Measurements from ENCODE around the gene CSF2RB. TPM values are rescaled to one million over a fixed set of nuclear protein-coding genes. Genes with fewer than 3 reads are reported as not detected.

Gene CSF2RB
- total and polyA plus RNA-seq, 9 donors: 0.53 to 2.3 (median 1.8) TPM

GRCh38 chr22:36874736-36875135 lies 38.7 kb upstream of the CSF2RB start:
- Histone ChIP-seq H3K4me1 (ENCODE audit: insufficient read depth) (no peaks in the 10 kb centered on the region), H3K27ac (no peak overlapping the region)

DNA sequence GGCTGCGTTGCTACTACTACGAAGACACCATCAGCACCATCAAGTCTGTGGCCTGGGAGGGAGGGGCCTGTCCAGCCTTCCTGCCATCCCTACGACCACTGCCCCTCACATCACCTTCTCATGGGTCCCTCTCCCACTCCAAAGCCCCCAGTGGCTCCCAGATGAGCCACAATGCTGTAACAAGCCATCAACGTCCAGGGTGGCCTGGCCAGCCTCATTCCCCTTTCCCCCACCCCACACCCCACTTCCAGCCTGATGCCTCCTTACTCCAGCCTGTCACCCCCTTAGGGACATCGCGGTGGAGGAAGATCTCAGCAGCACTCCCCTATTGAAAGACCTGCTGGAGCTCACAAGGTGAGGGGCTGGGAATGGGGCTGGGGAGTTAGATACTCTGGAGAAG lies 37.7 kb upstream of the CSF2RB start:
- 83 to 84% (median 84%) methylated on average over 6 of the region's 6 CpGs for WGBS, 3 donors
- no peak for TF ChIP-seq EP300 (IDR thresholded peaks at IDR 0.05)
- no peak for TF ChIP-seq CTCF (IDR thresholded peaks at IDR 0.05)
- TF ChIP-seq POLR2A (IDR thresholded peaks at IDR 0.05): no peak
- DNase-seq: no peak
- Histone ChIP-seq H3K9me3 (no peaks in the 10 kb centered on the region), H3K4me1 (ENCODE audit: insufficient read depth) (no peaks in the 10 kb centered on the region), H3K27ac (no peak overlapping the region), H3K27me3 (no peaks in the 10 kb centered on the region), H3K4me3 (no peak overlapping the region), H3K36me3 (no peaks in the 10 kb centered on the region)
- intact Hi-C loops (cut with DNase I): no loop called here

More at GRCh38 chr22:36874736-36875135, 38.7 kb upstream of the CSF2RB start:
- no peaks in the 10 kb centered on the region for H3K9me3 ChIP-seq
- no peak for DNase-seq
- H3K36me3 ChIP-seq: no peaks in the 10 kb centered on the region
- intact Hi-C loops (cut with DNase I): no loop called here
- no peaks in the 10 kb centered on the region for H3K27me3 ChIP-seq
- no peak for TF ChIP-seq CTCF (IDR thresholded peaks at IDR 0.05)
- TF ChIP-seq EP300 (IDR thresholded peaks at IDR 0.05): no peak
- TF ChIP-seq POLR2A (IDR thresholded peaks at IDR 0.05): no peak
- WGBS, 3 donors: 82 to 90% (median 83%) methylated on average over 9 of the region's 9 CpGs
- H3K4me3 ChIP-seq: no peak overlapping the region

- H3K9me3 ChIP-seq: no peaks in the 10 kb centered on the region
- H3K27ac ChIP-seq: no peak overlapping the region
- intact Hi-C loops (cut with DNase I): no loop called here
- DNase-seq: no peak
- H3K27me3 ChIP-seq: no peaks in the 10 kb centered on the region
- TF ChIP-seq POLR2A (IDR thresholded peaks at IDR 0.05) (no peak), EP300 (IDR thresholded peaks at IDR 0.05) (no peak), CTCF (IDR thresholded peaks at IDR 0.05) (no peak)
- H3K4me1 ChIP-seq (ENCODE audit: insufficient read depth): no peaks in the 10 kb centered on the region
- no peak overlapping the region for H3K4me3 ChIP-seq
- 77 to 89% (median 84%) methylated on average over 7 of the region's 7 CpGs for WGBS, 3 donors
- no peaks in the 10 kb centered on the region for H3K36me3 ChIP-seq
These were observed 33.7 kb upstream of the CSF2RB start for GRCh38 chr22:36879775-36880174.

DNA sequence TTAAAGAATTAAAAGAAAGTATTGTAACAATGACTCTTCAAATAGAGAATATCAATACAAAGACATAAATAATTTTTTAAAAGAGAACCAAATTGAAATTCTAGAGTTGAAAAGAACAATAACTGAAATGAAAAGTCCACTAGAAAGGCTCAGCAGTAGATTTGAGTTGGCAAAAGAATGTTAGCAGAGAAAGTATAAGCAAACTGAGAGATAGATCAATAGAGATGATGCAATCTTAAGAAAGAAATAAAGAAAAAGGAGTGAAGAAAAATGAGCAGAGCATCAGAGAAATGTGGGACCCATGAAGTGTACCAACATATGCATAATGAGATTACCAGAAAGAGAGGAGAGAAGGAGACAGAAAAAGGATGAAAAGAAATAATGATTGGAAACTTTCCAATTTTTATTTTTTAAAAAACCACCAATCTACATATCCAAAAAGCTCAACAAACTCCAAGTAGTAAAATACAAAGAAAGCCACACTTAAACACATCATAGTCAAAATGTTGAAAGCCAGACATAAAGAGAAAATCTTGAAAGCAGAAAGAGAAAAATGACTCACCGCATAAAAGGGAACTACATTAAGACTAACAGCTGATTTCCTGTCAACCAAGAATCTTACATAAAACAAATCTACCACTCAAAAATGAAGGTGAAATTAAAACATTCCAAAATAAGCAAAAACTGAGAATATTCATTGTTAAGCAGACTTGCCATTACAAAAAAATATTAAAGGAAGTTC lies 31.8 kb upstream of the CSF2RB start:
- TF ChIP-seq CTCF (IDR thresholded peaks at IDR 0.05) (no peak), POLR2A (IDR thresholded peaks at IDR 0.05) (no peak), EP300 (IDR thresholded peaks at IDR 0.05) (no peak)
- H3K9me3 ChIP-seq: no peaks in the 10 kb centered on the region
- H3K4me1 ChIP-seq (ENCODE audit: insufficient read depth): no peaks in the 10 kb centered on the region
- no peaks in the 10 kb centered on the region for H3K36me3 ChIP-seq
- WGBS, 3 donors: 95 to 98% (median 96%) methylated on average over 1 of the region's 1 CpG
- no peak overlapping the region for H3K4me3 ChIP-seq
- no peak overlapping the region for H3K27ac ChIP-seq
- intact Hi-C loops (cut with DNase I): no loop called here
- no peak for DNase-seq
- H3K27me3 ChIP-seq: no peaks in the 10 kb centered on the region
